GM19099 (cell line): Measurements from ENCODE around the gene MAPK12.

Experiments
- POLR2A ChIP-seq: IDR thresholded peaks from 3 replicates; pipeline ENCODE4 v1.6.1; 2011; ENCODE audit warnings: low read depth; ENCODE audit not compliant: insufficient read length; ENCODE audit errors: extremely low read depth

The MAPK12 gene

DNA sequence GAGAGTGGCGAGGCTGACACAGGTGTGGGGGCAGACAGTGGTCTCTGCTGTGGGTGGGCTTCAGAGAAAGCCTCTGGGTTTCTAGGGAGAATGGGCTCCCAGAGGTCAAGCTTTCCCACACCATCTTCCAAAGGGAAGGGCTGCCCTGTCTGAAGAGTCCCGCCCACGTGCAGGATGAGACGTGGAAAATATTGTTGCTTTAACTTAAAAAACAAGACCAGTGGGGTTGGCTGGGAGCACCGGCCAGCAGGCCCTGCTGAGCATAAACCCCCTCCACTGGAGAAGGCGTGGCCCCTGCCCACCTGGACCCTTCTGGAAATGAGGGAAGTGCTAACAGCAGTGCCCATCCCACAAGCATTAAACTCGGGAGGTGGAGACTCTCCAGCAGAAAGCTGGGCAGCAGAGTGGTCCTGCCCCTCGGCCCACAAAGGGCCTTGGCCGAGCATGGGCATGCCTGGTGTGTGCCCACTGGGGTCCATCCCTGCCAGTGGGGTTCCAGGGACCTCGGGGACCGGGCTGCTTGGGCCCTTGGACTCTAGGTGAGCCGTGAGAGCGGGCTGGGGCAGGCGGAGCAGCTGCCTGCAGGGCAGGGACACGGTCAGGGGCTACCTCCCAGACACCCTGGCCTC lies 45.3 kb downstream of the MAPK12 start:
- TF ChIP-seq POLR2A: no peak

DNA sequence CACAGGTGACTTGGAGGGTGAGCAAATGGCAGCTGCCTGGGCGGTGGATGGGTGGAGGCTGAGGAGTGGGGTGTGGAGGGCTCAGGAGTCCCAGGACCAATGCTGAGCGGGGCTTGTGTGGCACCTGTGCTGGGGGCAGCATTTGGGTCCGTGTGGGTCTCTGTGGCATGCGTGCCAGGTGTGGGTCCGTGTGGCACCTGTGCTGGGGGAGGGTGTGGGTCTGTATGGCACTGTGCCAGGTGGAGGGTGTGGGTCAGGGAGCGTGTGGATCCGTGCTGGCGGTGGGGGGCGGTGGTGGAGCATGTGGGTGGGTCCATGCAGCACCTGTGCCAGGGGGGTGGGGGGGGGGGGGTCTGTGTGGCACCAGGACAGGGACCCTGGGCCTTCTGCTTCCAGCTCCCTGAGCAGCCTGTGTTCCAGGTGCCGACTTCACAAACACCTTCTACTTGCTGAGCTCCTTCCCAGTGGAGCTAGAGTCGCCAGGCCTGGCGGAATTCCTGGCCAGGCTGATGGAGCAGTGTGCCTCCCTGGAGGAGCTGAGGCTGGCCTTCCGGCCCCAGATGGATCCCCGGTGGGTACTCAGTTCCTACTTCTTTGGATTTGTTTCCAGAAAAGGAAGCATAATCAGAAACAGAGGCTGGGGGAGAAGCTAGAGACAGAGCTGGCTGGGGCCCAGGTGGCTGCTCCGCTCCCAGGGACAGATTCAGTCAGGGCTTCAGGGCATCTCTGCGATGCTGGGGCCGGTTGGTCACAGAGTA lies 46.0 kb downstream of the MAPK12 start:
- TF ChIP-seq POLR2A: no peak

DNA sequence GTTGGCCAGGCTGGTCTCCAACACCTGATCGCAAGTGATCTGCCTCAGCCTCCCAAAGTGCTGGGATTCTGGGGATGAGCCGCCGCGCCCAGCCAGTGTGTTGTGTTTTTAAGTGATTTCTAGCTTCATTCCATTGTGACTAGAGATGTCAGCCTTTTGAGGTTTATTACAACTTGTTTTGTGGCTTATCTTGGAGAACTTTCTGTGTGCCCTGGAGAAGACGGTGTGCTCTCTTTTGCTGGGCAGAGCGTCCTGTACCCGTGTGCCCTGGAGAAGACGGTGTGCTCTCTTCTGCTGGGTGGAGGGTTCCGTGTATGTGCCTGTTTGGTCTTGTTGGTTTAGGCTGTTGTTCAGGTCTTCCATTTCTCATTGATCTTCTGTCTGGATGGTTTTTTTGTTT lies 48.2 kb downstream of the MAPK12 start:
- no peak for TF ChIP-seq POLR2A

DNA sequence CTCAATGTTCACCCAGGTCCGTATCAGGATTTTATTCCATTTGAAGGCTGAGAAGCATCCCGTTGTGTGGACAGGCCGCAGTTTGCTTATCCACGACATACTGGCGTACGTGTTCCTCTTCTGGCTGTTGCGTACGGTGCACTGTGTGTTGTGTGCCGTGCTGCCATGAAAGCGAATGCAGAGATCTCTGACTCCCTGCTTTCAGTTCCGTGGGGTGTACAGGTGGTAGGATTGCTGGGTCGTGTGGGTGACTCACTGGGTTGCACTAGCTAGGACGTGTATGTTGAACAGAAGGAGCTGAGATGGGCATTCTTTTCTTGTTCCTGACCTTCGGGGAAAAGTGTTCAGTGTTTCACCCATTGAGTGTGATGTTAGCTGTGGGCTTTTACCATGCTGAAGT lies 50.3 kb downstream of the MAPK12 start:
- no peak for TF ChIP-seq POLR2A

DNA sequence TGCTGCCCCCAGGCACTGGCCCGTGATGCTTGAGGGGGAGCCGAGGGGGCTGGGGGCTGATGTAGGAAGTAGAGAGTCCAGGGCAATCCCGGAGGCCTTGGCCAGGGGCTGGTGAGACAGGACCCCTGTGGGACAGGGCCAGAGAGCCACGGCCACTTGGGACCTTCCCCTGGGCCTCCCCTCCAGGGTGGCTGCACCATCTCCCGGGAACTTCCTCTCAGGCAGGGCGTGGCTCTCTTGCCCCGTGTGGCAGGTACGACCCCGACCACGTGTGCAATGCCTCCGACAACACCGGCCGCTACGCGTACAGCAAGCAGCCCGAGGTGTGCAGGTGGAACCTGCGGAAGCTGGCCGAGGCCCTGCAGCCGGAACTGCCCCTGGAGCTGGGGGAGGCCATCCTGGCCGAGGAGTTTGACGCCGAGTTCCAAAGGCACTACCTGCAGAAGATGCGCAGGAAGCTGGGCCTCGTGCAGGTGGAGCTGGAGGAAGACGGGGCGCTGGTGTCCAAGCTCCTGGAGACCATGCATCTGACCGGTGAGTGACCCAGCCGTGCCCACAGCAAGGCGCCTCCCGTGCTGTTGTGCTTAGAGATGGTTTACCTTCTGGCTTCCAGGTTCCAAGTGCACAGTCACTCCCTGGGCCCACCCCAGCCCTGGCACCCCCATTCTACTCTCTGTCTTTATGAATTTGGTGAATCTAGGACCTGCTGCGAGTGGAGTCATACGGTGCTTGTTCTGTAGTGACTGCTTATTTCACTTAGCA lies 50.9 kb downstream of the MAPK12 start:
- TF ChIP-seq POLR2A: no peak

DNA sequence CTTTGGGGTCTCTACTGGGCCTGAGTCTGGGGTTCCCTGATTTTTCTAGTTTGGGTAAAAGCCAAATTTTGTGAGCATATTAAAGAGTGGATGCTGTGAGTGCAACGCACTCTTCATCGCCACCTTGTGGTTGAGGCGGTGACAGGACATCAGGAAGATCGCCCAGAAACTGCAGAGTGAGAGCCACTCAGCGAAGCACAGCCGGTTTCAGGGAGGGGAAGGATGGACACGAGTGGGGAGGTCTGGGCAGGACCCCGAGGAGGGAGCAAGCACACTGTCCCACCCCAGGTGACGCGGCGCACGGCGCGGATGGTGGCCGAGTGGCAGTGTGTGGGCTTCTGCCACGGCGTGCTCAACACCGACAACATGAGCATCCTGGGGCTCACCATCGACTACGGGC lies 51.6 kb downstream of the MAPK12 start:
- TF ChIP-seq POLR2A: no peak

DNA sequence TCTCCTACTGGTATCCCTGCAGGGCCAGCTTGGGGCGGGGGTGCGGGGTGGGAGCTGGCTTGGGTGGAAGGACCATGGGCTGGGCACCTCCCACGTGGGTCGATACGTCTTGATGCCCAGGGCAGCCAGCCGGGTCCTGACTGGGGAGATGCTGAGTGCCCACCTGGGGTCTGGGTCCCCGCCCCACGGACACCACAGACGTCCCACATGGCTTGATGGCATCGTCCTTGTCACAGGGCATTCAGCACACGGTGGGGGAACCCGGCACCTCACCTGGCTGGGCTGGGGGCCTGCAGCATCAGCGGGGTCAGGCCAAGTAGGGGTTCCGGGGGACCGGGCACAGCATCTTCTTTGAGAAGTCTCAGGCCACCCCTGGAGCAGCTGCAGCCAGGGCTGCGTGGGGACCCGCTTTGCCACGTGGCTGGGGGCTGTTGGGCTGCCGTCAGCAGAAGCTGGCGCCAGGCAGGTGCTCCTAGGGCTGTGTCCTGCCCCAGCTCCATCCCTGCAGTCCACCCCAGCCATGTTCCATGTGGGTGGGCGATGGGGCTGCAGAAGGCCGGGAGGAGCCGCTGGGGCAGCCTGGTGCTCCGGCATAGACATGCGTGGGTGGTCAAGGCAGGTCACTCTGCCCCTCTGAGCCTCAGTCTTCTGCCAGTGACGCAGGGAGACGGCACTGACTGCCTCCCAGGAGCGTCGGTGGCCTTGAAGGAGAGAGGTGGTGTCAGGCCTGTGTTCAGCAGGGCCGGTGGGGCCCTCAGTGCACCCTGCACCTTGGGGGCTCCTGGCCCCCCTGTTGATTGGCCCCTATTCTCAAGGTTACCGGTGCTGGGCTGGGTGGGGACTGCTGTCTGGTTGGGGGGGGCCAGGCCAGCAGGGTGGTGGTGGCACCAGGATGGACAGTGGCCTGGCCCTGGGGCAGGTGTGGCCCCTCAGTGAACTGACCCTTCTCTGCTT lies 52.3 kb downstream of the MAPK12 start:
- TF ChIP-seq POLR2A: no peak

DNA sequence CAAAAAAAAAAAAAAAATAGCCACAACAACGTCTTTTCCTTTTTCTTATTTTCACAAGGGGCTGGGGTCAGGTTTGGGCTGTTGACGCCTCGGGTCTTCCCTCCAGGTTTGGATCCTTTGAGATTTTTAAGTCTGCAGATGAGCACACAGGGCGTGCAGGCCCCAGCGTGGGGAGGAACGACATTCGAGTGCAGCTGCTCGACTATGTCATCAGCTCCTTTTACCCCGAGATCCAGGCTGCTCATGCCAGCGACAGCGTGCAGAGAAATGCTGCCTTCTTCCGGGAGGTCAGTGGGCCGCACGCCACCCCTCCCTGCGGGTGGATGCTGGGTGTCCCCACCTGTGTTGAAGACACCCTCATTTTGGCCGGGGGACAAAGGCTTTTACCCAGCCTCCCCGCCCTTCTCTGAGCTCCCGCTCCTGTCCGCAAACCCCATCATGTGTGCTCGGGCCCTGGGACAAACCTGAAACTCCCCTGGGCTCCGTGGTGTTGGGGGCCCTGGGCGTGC lies 53.0 kb downstream of the MAPK12 start:
- TF ChIP-seq POLR2A: no peak

DNA sequence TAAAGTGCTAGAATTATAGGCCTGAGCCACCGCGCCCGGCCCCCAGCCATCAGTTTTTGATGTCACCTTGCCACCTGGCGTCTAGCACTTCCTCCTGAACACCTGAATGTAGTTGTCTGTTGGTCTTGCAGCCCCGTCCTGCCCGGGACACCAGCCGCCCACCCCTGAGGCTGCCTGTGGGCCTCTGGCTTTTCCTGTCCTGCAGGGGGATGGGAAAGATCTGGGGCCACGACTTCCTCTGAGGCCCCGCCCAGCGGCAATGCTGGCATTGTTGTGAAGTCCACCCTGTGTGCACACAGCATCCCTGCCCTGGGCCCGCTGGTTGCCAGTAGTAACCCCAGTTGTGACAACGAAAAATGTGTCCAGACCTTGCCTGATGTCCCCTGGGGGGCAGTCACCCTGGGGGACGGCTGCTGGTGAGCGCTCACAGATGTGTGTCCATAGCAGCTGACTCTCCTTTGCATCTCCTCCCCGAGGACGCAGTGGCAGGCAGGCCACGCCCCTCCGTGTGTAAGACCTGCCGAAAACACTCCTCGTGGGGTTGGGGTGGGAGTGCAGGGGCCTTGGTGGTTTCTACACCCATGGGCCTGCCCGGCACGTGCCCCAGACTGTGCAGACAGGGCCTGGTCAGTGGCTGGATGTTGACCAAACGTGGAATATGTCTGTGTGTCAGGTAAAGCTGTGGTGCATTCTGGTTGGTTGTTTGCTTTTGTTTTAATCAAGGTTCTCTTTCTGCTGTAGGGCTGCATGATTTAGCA lies 53.9 kb downstream of the MAPK12 start:
- TF ChIP-seq POLR2A: no peak

DNA sequence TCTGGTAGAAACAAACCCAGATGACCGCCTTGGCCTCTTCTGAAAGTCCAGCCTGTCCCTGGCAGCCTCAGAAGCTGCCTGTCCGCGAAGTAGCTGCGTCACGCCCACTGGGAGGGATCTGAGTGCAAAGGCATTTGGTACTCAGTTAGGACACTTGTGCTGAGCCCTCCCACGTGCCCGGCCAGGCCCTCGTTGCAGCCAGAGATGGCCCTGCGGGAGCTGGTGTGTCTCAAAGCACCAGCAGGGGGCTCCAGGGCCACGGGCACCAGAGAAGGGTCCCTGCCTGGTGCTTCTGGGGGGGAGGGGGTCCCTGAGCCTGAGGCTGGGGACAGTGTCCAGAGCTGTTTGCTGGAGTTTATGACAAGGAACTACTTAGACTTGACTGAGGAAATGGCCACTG lies 54.9 kb downstream of the MAPK12 start:
- no peak for TF ChIP-seq POLR2A

DNA sequence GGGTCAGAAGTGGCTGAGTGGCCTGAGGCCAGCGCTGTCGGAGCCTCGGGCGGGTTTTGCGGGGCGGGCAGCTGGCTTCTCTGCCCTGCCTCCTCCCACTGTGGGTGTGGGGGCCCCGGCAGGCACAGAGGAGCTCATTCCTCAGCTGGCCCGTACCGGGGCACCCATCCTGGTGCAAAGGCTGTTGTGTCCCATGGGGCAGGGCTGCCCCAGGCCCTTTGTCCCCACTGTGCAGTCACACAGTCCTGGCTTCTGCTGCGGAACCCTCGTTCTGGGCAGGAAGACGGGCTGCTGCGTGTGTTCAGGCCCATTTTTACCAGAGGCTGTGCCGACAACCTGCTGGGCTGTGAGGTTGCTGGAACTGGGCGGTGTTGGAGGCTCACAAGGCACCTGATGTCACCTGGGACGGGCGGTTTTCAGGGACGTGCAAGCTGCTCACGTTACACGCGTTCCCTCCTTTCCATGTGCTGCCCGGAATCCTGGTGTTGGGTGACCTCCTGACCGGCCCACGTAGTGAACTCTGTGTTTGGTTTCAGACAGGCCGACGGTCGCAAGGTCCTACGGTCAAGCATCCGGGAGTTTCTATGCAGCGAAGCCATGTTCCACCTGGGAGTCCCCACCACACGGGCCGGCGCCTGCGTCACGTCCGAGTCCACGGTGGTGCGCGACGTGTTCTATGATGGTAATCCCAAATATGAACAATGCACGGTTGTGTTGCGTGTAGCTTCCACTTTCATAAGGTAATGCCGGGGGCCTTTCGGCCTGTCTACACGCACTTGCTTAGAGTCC lies 55.5 kb downstream of the MAPK12 start:
- TF ChIP-seq POLR2A: no peak

DNA sequence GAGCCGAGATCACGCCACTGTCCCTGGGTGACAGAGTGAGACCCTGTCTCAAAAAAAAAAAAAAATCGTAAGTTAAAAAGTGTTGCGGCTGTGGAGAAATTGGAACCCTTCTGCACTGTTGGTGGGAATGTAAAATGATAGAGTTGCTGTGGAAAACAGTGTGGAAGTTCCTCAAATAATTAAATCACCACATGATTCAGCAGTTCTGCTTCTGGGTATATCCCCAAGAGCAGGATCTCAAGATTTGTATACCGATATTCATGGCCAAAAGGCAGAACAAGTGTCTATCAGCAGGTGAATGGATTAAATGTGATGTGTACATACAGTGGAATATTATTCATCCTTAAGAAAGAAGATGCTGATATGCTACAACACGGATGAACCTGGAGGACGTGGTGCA lies 56.9 kb downstream of the MAPK12 start:
- no peak for TF ChIP-seq POLR2A

DNA sequence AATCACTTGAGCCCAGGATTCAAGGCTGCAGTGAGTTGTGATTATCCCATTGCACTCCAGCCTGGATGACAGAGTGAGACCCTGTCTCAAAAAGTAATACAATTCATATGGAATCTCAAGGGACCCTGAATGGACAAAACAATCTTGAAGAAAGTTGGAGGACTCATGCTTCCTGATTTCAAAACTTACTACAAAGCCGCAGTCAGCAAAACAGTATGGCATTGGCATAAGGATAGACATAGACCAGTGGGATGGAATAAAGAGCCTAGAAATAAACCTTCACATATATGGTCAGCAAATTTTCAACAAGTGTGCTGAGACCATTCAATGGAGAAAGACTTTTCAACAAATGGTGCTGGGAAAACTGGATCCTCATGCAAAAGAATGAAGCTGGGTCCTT lies 58.2 kb downstream of the MAPK12 start:
- no peak for TF ChIP-seq POLR2A
